PFSK-1 (cell line): ENCODE results near the gene SEC62.

Source experiments
- POLR2AphosphoS5 ChIP-seq: IDR thresholded peaks from 2 replicates; pipeline ENCODE4 v1.6.1; 2012; ENCODE audit warnings: low read depth, mild to moderate bottlenecking, control low read depth, low read length, moderate library complexity
- REST ChIP-seq, 2 experiments: IDR thresholded peaks; 2 replicates each; pipeline versions ENCODE4 v1.6.1 to v1.8.0; 2011 to 2012; ENCODE audit warnings: low read depth in 2 of 2, low read length in 2 of 2, control low read depth in 1 of 2, inconsistent platforms in 1 of 2, mild to moderate bottlenecking in 1 of 2, moderate library complexity in 1 of 2; ENCODE audit not compliant: insufficient read depth in 1 of 2
- TAF1 ChIP-seq: IDR thresholded peaks from 2 replicates; pipeline ENCODE4 v1.6.1; 2012; ENCODE audit warnings: low read length, control low read depth, borderline replicate concordance; ENCODE audit not compliant: insufficient read depth

GRCh38 chr3:170044795-170045244, 78.2 kb downstream of the SEC62 start:
- no peak for TF ChIP-seq TAF1
- TF ChIP-seq REST (IDR thresholded peaks at IDR 0.05; ENCODE audit: insufficient read depth in 1 of 2, low read depth in 2 of 2, low read length in 2 of 2): no peak
- no peak for TF ChIP-seq POLR2AphosphoS5
